ENCODE measurements around the gene DDX51. TPM values are rescaled to one million over a fixed set of nuclear protein-coding genes. Genes with fewer than 3 reads are reported as not detected.

Gene DDX51
- total and polyA plus RNA-seq, 2 experiments from 2014 or later = 12.4 to 18.3 TPM

DNA sequence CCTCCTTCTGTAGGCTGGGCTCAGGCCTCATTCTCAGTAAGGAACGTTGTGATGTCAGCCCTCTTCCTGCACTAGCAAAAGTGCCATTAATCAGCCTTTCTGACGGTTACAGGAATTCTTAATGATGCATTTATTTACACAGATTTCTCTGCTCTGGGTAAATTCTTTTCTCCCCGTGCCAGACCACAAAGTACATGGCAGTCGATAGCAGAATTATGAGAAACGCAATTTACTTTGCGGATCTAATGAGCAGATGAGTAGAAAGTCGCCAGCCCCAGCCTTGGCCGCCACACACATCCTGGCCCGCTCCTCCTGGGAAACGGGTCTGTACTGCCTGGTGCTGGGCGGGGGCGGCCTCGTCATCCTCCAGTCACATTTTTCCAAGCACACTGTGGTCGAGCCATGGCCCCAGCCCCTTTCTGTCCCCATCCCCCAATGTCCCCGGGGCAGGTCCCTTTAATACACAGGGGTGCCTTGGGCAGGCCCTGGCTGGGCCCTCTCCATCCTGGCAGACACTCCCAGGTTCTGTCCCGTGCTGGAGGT is 26.0 kb upstream of the DDX51 start:
- ATAC-seq (no peak), DNase-seq (ENCODE audit: low spot score) (no peak)
- Histone ChIP-seq H3K4me3 (no peak overlapping the region), H3K4me2 (no peak overlapping the region), H4K20me1 (replicated peaks; ENCODE audit: insufficient read depth) (no peaks in the 10 kb centered on the region), H2AFZ (no peak overlapping the region), H3K9me2 (ENCODE audit: insufficient read depth) (no peaks in the 10 kb centered on the region), H3K79me2 (replicated peaks; ENCODE audit: insufficient read depth) (no peaks in the 10 kb centered on the region), H3K27ac (ENCODE audit: low read depth) (no peak overlapping the region), H3K36me3 (ENCODE audit: insufficient read depth) (no peaks in the 10 kb centered on the region), H3F3A (replicated peaks; ENCODE audit: low read depth) (no peaks in the 10 kb centered on the region), H3K4me1 (ENCODE audit: insufficient read depth) (no peaks in the 10 kb centered on the region), H3K27me3 (ENCODE audit: insufficient read depth) (no peaks in the 10 kb centered on the region)
- no peaks in the 10 kb centered on the region for H3K36me3 Mint-ChIP-seq (ENCODE audit: low read depth)
- H3K27ac Mint-ChIP-seq = no peak overlapping the region; the same call in 1 of the 2 replicates
- no peak for TF ChIP-seq JUNB (IDR thresholded peaks at IDR 0.05; ENCODE audit: unreplicated experiment)
- TF ChIP-seq EZH2phosphoT487 (IDR thresholded peaks at IDR 0.05; ENCODE audit: unreplicated experiment) = no peak
- TF ChIP-seq, protein P1, sequence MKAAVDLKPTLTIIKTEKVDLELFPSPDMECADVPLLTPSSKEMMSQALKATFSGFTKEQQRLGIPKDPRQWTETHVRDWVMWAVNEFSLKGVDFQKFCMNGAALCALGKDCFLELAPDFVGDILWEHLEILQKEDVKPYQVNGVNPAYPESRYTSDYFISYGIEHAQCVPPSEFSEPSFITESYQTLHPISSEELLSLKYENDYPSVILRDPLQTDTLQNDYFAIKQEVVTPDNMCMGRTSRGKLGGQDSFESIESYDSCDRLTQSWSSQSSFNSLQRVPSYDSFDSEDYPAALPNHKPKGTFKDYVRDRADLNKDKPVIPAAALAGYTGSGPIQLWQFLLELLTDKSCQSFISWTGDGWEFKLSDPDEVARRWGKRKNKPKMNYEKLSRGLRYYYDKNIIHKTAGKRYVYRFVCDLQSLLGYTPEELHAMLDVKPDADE (IDR thresholded peaks at IDR 0.05) = no peak
- TF ChIP-seq, protein P2, sequence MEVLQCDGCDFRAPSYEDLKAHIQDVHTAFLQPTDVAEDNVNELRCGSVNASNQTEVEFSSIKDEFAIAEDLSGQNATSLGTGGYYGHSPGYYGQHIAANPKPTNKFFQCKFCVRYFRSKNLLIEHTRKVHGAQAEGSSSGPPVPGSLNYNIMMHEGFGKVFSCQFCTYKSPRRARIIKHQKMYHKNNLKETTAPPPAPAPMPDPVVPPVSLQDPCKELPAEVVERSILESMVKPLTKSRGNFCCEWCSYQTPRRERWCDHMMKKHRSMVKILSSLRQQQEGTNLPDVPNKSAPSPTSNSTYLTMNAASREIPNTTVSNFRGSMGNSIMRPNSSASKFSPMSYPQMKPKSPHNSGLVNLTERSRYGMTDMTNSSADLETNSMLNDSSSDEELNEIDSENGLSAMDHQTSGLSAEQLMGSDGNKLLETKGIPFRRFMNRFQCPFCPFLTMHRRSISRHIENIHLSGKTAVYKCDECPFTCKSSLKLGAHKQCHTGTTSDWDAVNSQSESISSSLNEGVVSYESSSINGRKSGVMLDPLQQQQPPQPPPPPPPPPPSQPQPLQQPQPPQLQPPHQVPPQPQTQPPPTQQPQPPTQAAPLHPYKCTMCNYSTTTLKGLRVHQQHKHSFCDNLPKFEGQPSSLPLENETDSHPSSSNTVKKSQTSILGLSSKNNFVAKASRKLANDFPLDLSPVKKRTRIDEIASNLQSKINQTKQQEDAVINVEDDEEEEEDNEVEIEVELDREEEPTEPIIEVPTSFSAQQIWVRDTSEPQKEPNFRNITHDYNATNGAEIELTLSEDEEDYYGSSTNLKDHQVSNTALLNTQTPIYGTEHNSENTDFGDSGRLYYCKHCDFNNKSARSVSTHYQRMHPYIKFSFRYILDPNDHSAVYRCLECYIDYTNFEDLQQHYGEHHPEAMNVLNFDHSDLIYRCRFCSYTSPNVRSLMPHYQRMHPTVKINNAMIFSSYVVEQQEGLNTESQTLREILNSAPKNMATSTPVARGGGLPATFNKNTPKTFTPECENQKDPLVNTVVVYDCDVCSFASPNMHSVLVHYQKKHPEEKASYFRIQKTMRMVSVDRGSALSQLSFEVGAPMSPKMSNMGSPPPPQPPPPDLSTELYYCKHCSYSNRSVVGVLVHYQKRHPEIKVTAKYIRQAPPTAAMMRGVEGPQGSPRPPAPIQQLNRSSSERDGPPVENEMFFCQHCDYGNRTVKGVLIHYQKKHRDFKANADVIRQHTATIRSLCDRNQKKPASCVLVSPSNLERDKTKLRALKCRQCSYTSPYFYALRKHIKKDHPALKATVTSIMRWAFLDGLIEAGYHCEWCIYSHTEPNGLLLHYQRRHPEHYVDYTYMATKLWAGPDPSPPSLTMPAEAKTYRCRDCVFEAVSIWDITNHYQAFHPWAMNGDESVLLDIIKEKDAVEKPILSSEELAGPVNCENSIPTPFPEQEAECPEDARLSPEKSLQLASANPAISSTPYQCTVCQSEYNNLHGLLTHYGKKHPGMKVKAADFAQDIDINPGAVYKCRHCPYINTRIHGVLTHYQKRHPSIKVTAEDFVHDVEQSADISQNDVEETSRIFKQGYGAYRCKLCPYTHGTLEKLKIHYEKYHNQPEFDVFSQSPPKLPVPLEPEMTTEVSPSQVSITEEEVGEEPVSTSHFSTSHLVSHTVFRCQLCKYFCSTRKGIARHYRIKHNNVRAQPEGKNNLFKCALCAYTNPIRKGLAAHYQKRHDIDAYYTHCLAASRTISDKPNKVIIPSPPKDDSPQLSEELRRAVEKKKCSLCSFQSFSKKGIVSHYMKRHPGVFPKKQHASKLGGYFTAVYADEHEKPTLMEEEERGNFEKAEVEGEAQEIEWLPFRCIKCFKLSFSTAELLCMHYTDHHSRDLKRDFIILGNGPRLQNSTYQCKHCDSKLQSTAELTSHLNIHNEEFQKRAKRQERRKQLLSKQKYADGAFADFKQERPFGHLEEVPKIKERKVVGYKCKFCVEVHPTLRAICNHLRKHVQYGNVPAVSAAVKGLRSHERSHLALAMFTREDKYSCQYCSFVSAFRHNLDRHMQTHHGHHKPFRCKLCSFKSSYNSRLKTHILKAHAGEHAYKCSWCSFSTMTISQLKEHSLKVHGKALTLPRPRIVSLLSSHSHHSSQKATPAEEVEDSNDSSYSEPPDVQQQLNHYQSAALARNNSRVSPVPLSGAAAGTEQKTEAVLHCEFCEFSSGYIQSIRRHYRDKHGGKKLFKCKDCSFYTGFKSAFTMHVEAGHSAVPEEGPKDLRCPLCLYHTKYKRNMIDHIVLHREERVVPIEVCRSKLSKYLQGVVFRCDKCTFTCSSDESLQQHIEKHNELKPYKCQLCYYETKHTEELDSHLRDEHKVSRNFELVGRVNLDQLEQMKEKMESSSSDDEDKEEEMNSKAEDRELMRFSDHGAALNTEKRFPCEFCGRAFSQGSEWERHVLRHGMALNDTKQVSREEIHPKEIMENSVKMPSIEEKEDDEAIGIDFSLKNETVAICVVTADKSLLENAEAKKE (CRISPR knock-in tag; IDR thresholded peaks at IDR 0.05) = no peak
- TF ChIP-seq STAT1 (IDR thresholded peaks at IDR 0.05; ENCODE audit: unreplicated experiment) = no peak
- no peak for TF ChIP-seq ZNF331 (CRISPR knock-in tag; IDR thresholded peaks at IDR 0.05; ENCODE audit: low read depth)
- no peak for TF ChIP-seq EZH2 (IDR thresholded peaks at IDR 0.05; ENCODE audit: low read depth, unreplicated experiment)
- no peak for TF ChIP-seq ZNF114 (CRISPR knock-in tag; IDR thresholded peaks at IDR 0.05)
- no peak for TF ChIP-seq NANOG (IDR thresholded peaks at IDR 0.05; ENCODE audit: borderline replicate concordance)
- peaks cover 13% of the 10 kb centered on the region for H3K9me3 Mint-ChIP-seq
- no peak overlapping the region for H3K4me3 Mint-ChIP-seq
- H3K4me1 Mint-ChIP-seq = no peaks in the 10 kb centered on the region
- peaks cover 22% of the 10 kb centered on the region for H3K27me3 Mint-ChIP-seq (ENCODE audit: insufficient read depth, low read depth, poor library complexity)

Measured in GM23338 (cell line).